Smooth muscle cell (in vitro differentiated cells): ENCODE data around the gene GJC2. TPM values are rescaled to one million over a fixed set of nuclear protein-coding genes. Genes with fewer than 3 reads are reported as not detected.

Experiments used
- DNase-seq: peaks from one replicate; lab custom pipeline; 2025; ENCODE audit not compliant: unreplicated experiment; lab: John Stamatoyannopoulos, UW
- H2AFZ ChIP-seq: fragments of 200-600 bp; sonication (generic); 2 replicates; pipeline ENCODE4 v1.6.0; 2016; ENCODE audit warnings: antibody characterized with exemption, low read depth, mild to moderate bottlenecking
- H3F3A ChIP-seq: fragments of 200-600 bp; sonication (generic); 2 replicates; pipeline ENCODE4 v1.6.0; 2017; ENCODE audit warnings: antibody characterized with exemption, low read depth
- H3K27ac ChIP-seq: fragments of 200-600 bp; sonication (generic); 2 replicates; pipeline ENCODE4 v1.5.1; 2016; ENCODE audit warnings: low read depth, mild to moderate bottlenecking
- H3K27me3 ChIP-seq: fragments of 200-600 bp; sonication (generic); 2 replicates; pipeline ENCODE4 v1.6.1; 2016; ENCODE audit warnings: low read depth, mild to moderate bottlenecking
- H3K36me3 ChIP-seq: fragments of 200-600 bp; sonication (generic); 2 replicates; pipeline ENCODE4 v1.5.1; 2016; ENCODE audit warnings: low read depth
- H3K4me1 ChIP-seq: fragments of 200-600 bp; sonication (generic); 2 replicates; pipeline ENCODE4 v1.5.1; 2016; ENCODE audit warnings: low read depth
- H3K4me2 ChIP-seq: fragments of 200-600 bp; sonication (generic); 2 replicates; pipeline ENCODE4 v1.6.0; 2016; ENCODE audit warnings: mild to moderate bottlenecking
- H3K4me3 ChIP-seq: fragments of 200-600 bp; sonication (generic); 2 replicates; pipeline ENCODE4 v1.5.1; 2016; ENCODE audit warnings: mild to moderate bottlenecking
- H3K79me2 ChIP-seq: fragments of 200-600 bp; sonication (generic); 2 replicates; pipeline ENCODE4 v1.6.0; 2016; ENCODE audit warnings: low read depth, mild to moderate bottlenecking
- H3K9ac ChIP-seq: fragments of 200-600 bp; sonication (generic); 2 replicates; pipeline ENCODE4 v1.6.0; 2016; ENCODE audit warnings: low read depth
- H3K9me3 ChIP-seq: fragments of 200-600 bp; sonication (generic); replicated peaks from 2 replicates; pipeline ENCODE4 v1.5.1; 2016; ENCODE audit warnings: low read depth
- H4K20me1 ChIP-seq: fragments of 200-600 bp; sonication (generic); 2 replicates; pipeline ENCODE4 v1.6.0; 2016; ENCODE audit warnings: low read depth
- WGBS: methylation state at CpG from one replicate; pipeline ENCODE4 v1.1.7; 2016; ENCODE audit warnings: low lambda C conversion rate; 5-methylcytosine and 5-hydroxymethylcytosine counted together
- polyA plus RNA-seq: library from polyadenylated mRNA; unstranded; fragments of >200 nt; fragmentation: Nextera tagmentation; extraction: Ambion mirVana; gene quantifications from 2 replicates; pipeline ENCODE4 v1.2.1, GENCODE V29; 2016
- total RNA-seq: library from RNA; depleted of rRNA; stranded (reverse); fragments of >200 nt; gene quantifications from 2 replicates; pipeline ENCODE4 v1.2.3, GENCODE V29; 2014
- TF ChIP-seq, protein P1 (sequence below): fragments of 200-600 bp; sonication (generic); IDR thresholded peaks from 2 replicates; pipeline ENCODE4 v1.5.1; 2017; ENCODE audit warnings: borderline replicate concordance, mild to moderate bottlenecking, antibody characterized with exemption; ENCODE audit not compliant: insufficient read depth, poor library complexity, severe bottlenecking

GJC2 gene
- total and polyA plus RNA-seq, 2 experiments from 2014 or later: 0.29 TPM; not detected in 1

- no peak for DNase-seq
- Histone ChIP-seq H3K36me3 (peaks cover 4% of the 10 kb centered on the region), H3F3A (no peaks in the 10 kb centered on the region), H3K9ac (no peak overlapping the region), H3K27ac (no peak overlapping the region), H2AFZ (no peak overlapping the region), H3K27me3 (no peaks in the 10 kb centered on the region), H3K9me3 (no peaks in the 10 kb centered on the region), H3K4me3 (no peak overlapping the region), H3K4me1 (no peaks in the 10 kb centered on the region), H3K79me2 (no peaks in the 10 kb centered on the region), H4K20me1 (no peaks in the 10 kb centered on the region), H3K4me2 (no peak overlapping the region)
- TF ChIP-seq, protein P1, sequence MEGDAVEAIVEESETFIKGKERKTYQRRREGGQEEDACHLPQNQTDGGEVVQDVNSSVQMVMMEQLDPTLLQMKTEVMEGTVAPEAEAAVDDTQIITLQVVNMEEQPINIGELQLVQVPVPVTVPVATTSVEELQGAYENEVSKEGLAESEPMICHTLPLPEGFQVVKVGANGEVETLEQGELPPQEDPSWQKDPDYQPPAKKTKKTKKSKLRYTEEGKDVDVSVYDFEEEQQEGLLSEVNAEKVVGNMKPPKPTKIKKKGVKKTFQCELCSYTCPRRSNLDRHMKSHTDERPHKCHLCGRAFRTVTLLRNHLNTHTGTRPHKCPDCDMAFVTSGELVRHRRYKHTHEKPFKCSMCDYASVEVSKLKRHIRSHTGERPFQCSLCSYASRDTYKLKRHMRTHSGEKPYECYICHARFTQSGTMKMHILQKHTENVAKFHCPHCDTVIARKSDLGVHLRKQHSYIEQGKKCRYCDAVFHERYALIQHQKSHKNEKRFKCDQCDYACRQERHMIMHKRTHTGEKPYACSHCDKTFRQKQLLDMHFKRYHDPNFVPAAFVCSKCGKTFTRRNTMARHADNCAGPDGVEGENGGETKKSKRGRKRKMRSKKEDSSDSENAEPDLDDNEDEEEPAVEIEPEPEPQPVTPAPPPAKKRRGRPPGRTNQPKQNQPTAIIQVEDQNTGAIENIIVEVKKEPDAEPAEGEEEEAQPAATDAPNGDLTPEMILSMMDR: no peak
- 85% methylated on average over 14 of the region's 14 CpGs for whole genome bisulfite sequencing
Observed at GRCh38 chr1:228190182-228190581, 40.5 kb downstream of the GJC2 start.

DNA sequence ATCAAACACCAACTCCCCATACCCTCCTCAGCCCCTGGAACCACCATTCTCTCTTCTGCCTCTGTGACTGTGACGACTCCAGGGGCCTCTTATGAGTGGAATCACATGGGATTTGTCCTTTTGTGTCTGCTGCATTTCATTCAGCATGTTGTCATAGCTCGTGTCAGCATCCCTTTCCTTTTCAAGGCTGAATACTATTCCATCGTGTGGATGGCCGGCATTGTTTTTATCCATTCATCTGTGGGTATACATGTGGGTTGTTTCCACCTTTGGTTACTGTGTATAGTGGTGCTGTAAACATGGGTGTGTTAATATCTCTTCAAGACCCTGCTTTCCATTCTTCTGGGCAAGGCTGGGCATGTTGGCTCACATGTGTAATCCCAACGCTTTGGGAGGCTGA, 41.0 kb downstream of the GJC2 start:
- H4K20me1 ChIP-seq: no peaks in the 10 kb centered on the region
- H3K4me1 ChIP-seq: no peaks in the 10 kb centered on the region
- no peak overlapping the region for H3K27ac ChIP-seq
- TF ChIP-seq, protein P1: no peak
- H3K36me3 ChIP-seq: peaks cover 4% of the 10 kb centered on the region
- no peak overlapping the region for H2AFZ ChIP-seq
- no peaks in the 10 kb centered on the region for H3K9me3 ChIP-seq
- 92% methylated on average over 5 of the region's 5 CpGs for WGBS
- no peak overlapping the region for H3K4me3 ChIP-seq
- DNase-seq: no peak
- H3K79me2 ChIP-seq: no peaks in the 10 kb centered on the region
- H3F3A ChIP-seq: no peaks in the 10 kb centered on the region
- H3K4me2 ChIP-seq: no peak overlapping the region
- no peak overlapping the region for H3K9ac ChIP-seq
- H3K27me3 ChIP-seq: no peaks in the 10 kb centered on the region

GRCh38 chr1:228194436-228194835, 44.7 kb downstream of the GJC2 start:
- 93% methylated on average over 3 of the region's 3 CpGs for WGBS
- Histone ChIP-seq H3K4me3 (no peak overlapping the region), H3F3A (no peaks in the 10 kb centered on the region), H3K36me3 (no peaks in the 10 kb centered on the region), H3K27me3 (no peaks in the 10 kb centered on the region), H2AFZ (no peak overlapping the region), H3K79me2 (no peaks in the 10 kb centered on the region), H3K27ac (no peak overlapping the region), H3K9me3 (no peaks in the 10 kb centered on the region), H3K4me1 (no peaks in the 10 kb centered on the region), H4K20me1 (no peaks in the 10 kb centered on the region), H3K9ac (no peak overlapping the region), H3K4me2 (no peak overlapping the region)
- DNase-seq: no peak
- TF ChIP-seq, protein P1: no peak
